Measurements from ENCODE around the gene KRTAP4-1. TPM values are rescaled to one million over a fixed set of nuclear protein-coding genes. Genes with fewer than 3 reads are reported as not detected.
A peak's percentile ranks its signal among the peaks of the same experiment; 100 is the strongest.

KRTAP4-1 gene
- total and polyA plus RNA-seq, 9 of the 15 experiments (the other 6 are each of a cell fraction or from before 2014, with no cell fraction given): not detected

DNA sequence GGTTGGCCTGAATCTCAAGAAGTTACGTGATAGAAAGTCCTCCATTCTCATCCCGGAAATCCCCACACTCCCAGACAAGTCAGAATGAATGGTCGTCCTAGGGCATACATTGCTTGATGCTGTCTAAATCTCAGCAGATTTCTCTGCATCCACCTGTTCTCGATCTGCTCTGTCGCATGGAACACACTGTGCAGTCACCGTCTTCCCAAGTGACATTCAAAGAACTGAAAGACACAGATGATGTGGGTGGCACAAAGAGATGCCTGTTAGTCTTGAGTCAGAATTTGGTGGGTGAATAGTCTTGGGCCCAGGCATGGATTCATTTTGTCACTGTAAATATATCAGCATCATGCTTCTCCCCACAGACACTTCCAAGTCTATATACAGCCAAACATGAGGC, 47.0 kb upstream of the KRTAP4-1 start:
- Histone ChIP-seq H3K9me1 (ENCODE audit: control insufficient read depth, insufficient read depth, low read length) (no peaks in the 10 kb centered on the region), H4K20me1 (replicated peaks; ENCODE audit: control insufficient read depth, insufficient read depth, low read length) (no peaks in the 10 kb centered on the region), H3K27ac (ENCODE audit: extremely low read depth, low read depth, low read length) (no peak overlapping the region), H3K4me3 (no peak overlapping the region), H3K4me1 (replicated peaks in 1 of 2; ENCODE audit: control insufficient read depth in 2 of 2, insufficient read depth in 2 of 2, low read length in 2 of 2) (no peaks in the 10 kb centered on the region), H3K4me2 (ENCODE audit: insufficient read depth, low read length) (no peak overlapping the region), H3K79me2 (ENCODE audit: control insufficient read depth, insufficient read depth, low read length) (no peaks in the 10 kb centered on the region), H3K27me3 (ENCODE audit: control insufficient read depth in 2 of 2, insufficient read depth in 2 of 2, low read length in 2 of 2) (no peaks in the 10 kb centered on the region), H3K9ac (ENCODE audit: insufficient read depth in 1 of 2, low read depth in 2 of 2, low read length in 2 of 2) (no peak overlapping the region), H3K9me3 (replicated peaks; ENCODE audit: control insufficient read depth, insufficient read depth, low read depth, low read length) (no peaks in the 10 kb centered on the region), H3K36me3 (ENCODE audit: control insufficient read depth, insufficient read depth, low read length) (no peaks in the 10 kb centered on the region), H2AFZ (ENCODE audit: low read depth, low read length) (no peak overlapping the region)
- no TSS peak for BruUV-seq (replicated peaks)
- no peak for DNase-seq (ENCODE audit: extremely low read depth in 1 of 4, low spot score in 3 of 4)
- WGBS (ENCODE audit: insufficient coverage, low coverage, missing lambda C conversion rate): 0% methylated on average over 6 of the region's 6 CpGs
- TF ChIP-seq CTCFL (IDR thresholded peaks at IDR 0.05; ENCODE audit: borderline replicate concordance, insufficient read depth, low read depth, low read length, poor library complexity, severe bottlenecking): no peak
- TF ChIP-seq CBFB (CRISPR knock-in tag; IDR thresholded peaks at IDR 0.05): no peak
- FAIRE-seq: no peak
- intact Hi-C loops (cut with micrococcal nuclease): no loop called here
- CTCF ChIA-PET (ENCODE audit: low intra/inter-chr PET ratio): no interaction called here
- in situ Hi-C loops (cut with MboI): no loop called here
- no peak for ATAC-seq
- POLR2A ChIA-PET: no interaction called here

DNA sequence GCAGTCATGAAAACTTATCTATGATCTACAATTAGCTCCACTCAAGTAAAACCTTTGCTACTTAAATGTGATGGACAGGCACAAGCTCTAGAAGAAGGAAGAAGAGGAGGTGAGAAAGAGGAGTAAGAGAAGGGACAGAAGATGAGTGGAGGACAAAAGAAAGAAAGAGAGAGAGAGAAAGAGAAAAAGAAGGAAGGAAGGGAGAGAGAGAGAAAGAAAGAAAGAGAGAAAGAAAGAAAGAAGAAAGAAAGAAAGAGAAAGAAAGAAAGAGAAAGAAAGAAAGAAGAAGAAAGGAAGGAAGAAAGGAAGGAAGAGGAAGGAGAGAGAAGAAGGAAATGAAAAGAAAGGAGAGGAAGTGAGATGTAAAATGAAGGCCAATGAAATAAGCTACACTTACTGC, 45.4 kb upstream of the KRTAP4-1 start:
- intact Hi-C loops (cut with micrococcal nuclease): no loop called here
- no peak overlapping the region for H3K9ac ChIP-seq (ENCODE audit: insufficient read depth in 1 of 2, low read depth in 2 of 2, low read length in 2 of 2)
- no peaks in the 10 kb centered on the region for H3K27me3 ChIP-seq (ENCODE audit: control insufficient read depth in 2 of 2, insufficient read depth in 2 of 2, low read length in 2 of 2)
- no peaks in the 10 kb centered on the region for H3K36me3 ChIP-seq (ENCODE audit: control insufficient read depth, insufficient read depth, low read length)
- no peak for DNase-seq (ENCODE audit: extremely low read depth in 1 of 4, low spot score in 3 of 4)
- no peaks in the 10 kb centered on the region for H3K9me1 ChIP-seq (ENCODE audit: control insufficient read depth, insufficient read depth, low read length)
- no peaks in the 10 kb centered on the region for H3K9me3 ChIP-seq (replicated peaks; ENCODE audit: control insufficient read depth, insufficient read depth, low read depth, low read length)
- no peaks in the 10 kb centered on the region for H3K4me1 ChIP-seq (replicated peaks in 1 of 2; ENCODE audit: control insufficient read depth in 2 of 2, insufficient read depth in 2 of 2, low read length in 2 of 2)
- H4K20me1 ChIP-seq (replicated peaks; ENCODE audit: control insufficient read depth, insufficient read depth, low read length): no peaks in the 10 kb centered on the region
- no peak overlapping the region for H2AFZ ChIP-seq (ENCODE audit: low read depth, low read length)
- ChIA-PET CTCF (ENCODE audit: low intra/inter-chr PET ratio) (no interaction called here), POLR2A (interaction anchor here (0.7 kb wide), 1 partner anchor 84 kb away, joined by 3 read pairs; no protein-coding TSS in a partner anchor)
- no peak overlapping the region for H3K27ac ChIP-seq (ENCODE audit: extremely low read depth, low read depth, low read length)
- TF ChIP-seq ZNF512 (tag; IDR thresholded peaks at IDR 0.05) (peak; percentile 69), ZNF280A (IDR thresholded peaks at IDR 0.05; ENCODE audit: low read depth, partially characterized antibody) (no peak)
- no peak for ATAC-seq
- in situ Hi-C loops (cut with MboI): no loop called here
- FAIRE-seq: no peak
- no peak overlapping the region for H3K4me3 ChIP-seq
- H3K4me2 ChIP-seq (ENCODE audit: insufficient read depth, low read length): no peak overlapping the region
- H3K79me2 ChIP-seq (ENCODE audit: control insufficient read depth, insufficient read depth, low read length): no peaks in the 10 kb centered on the region
- BruUV-seq (replicated peaks): no TSS peak

All from K562 (cell line).